ENCODE results near the gene HYAL3. TPM values are rescaled to one million over a fixed set of nuclear protein-coding genes. Genes with fewer than 3 reads are reported as not detected.

The HYAL3 gene
- total RNA-seq, 1 experiment from 2014 or later = 10.3 TPM

DNA sequence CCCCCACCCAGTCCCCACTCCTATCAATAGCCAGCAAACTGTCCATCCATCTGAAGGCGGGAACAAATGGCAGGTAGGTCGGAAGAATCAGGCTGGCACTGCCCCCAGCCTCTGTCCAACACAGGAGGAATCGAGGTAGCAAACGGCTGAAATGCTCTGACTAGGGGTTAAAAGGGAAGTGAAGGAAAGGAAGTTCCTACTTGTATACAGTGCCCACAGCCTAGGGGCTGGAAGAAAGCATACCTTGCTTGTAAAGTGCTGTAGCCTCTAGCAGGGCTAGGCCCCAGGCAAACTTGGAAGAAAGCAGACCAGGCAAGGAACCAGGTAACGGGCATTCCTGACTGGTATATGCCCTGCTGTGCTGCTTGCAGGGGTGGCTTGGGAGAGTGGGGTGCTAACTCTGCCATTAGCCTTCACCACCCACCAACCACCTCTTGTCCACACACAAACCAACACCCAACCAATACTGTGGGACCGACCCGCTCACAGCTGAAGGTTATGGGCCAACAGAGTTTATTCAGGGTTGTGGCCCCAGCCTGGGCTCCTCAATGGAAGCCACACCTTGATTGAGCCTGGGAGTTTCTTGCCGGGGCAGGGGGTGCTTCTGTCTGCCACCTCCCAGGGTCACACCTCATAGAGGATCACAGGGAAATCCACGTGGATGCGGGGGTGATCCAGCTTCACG, 26.4 kb upstream of the HYAL3 start:
- CTCF ChIA-PET = interaction anchor here (1.3 to 1.8 kb wide), 2 partner anchors 33 to 56 kb away, joined by 4 to 8 read pairs; partner anchors contain the start of genes IFRD2 and SEMA3B

DNA sequence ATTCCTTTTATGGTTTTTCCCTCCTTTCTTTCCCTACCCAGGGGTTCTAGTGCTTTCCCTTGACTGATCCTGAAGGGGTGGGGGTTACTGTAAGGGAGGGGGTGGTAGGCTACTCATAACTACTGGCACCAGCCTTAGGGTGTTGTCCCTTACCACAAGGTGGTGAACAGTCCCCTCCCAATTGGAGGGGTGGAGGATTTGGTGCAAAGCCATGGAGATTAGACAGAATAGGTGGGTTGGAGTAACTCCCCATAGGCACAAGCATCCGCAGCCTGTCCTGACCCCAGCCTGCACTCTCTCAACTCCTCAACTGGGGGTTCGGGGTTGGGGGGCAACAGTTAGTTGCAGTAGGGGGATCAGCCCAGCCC, 25.9 kb upstream of the HYAL3 start:
- peaks cover 25 to 53% of the 10 kb centered on the region in 2 experiments for H3K4me1 ChIP-seq (ENCODE audit: control insufficient read depth in 1 of 2, insufficient read depth in 2 of 2, low read length in 2 of 2)
- H3K9me3 ChIP-seq (ENCODE audit: control insufficient read depth in 1 of 2, insufficient read depth in 1 of 2, low read depth in 1 of 2, low read length in 2 of 2) = no peaks in the 10 kb centered on the region
- H3K4me2 ChIP-seq (ENCODE audit: low read length) = no peak overlapping the region
- H3K9me2 ChIP-seq (ENCODE audit: insufficient read depth) = no peaks in the 10 kb centered on the region
- no peak overlapping the region for H3K4me3 ChIP-seq (replicated peaks in 1 of 2; ENCODE audit: low read depth in 1 of 2, low read length in 2 of 2)
- H3K36me3 ChIP-seq (ENCODE audit: control insufficient read depth in 1 of 2, insufficient read depth in 2 of 2, low read length in 2 of 2) = peaks cover 15% of the 10 kb centered on the region in 2 experiments; a peak in 3 of 4 replicates
- ChIA-PET CTCF (interaction anchor here (1.3 to 1.8 kb wide), 5 partner anchors 12 to 56 kb away, joined by 4 to 14 read pairs (median 8); partner anchors contain the start of genes HYAL1, IFRD2, RASSF1 and SEMA3B), RAD21 (ENCODE audit: low non-redundant PET in 1 of 2, low total read pairs in 2 of 2, uncharacterized antibody in 2 of 2, unreplicated experiment in 2 of 2) (no interaction called here), POLR2A (interaction anchor here (0.6 kb wide), 1 partner anchor 12 kb away, joined by 3 read pairs; no protein-coding TSS in a partner anchor)
- no peak overlapping the region for H3K27ac ChIP-seq (ENCODE audit: low read depth, low read length)
- no peak overlapping the region for H3K9ac ChIP-seq (ENCODE audit: low read length)
- no peaks in the 10 kb centered on the region for H3K27me3 ChIP-seq (ENCODE audit: insufficient read depth, low read length)
- H4K20me1 ChIP-seq (ENCODE audit: insufficient read depth) = no peaks in the 10 kb centered on the region
- intact Hi-C loops (cut with micrococcal nuclease) = loop anchor here (2.0 kb wide), 1 partner anchor 64 kb away; no protein-coding TSS in a partner anchor
- no peak overlapping the region for H2AFZ ChIP-seq (ENCODE audit: low read depth, low read length, poor library complexity, severe bottlenecking)
- peaks cover 37% of the 10 kb centered on the region for H3K79me2 ChIP-seq (ENCODE audit: insufficient read depth, low read length)
- ATAC-seq (no peak), DNase-seq (ENCODE audit: low read depth, low spot score) (no peak)
- no TSS peak for BruUV-seq (replicated peaks)
- TF ChIP-seq, protein P1, sequence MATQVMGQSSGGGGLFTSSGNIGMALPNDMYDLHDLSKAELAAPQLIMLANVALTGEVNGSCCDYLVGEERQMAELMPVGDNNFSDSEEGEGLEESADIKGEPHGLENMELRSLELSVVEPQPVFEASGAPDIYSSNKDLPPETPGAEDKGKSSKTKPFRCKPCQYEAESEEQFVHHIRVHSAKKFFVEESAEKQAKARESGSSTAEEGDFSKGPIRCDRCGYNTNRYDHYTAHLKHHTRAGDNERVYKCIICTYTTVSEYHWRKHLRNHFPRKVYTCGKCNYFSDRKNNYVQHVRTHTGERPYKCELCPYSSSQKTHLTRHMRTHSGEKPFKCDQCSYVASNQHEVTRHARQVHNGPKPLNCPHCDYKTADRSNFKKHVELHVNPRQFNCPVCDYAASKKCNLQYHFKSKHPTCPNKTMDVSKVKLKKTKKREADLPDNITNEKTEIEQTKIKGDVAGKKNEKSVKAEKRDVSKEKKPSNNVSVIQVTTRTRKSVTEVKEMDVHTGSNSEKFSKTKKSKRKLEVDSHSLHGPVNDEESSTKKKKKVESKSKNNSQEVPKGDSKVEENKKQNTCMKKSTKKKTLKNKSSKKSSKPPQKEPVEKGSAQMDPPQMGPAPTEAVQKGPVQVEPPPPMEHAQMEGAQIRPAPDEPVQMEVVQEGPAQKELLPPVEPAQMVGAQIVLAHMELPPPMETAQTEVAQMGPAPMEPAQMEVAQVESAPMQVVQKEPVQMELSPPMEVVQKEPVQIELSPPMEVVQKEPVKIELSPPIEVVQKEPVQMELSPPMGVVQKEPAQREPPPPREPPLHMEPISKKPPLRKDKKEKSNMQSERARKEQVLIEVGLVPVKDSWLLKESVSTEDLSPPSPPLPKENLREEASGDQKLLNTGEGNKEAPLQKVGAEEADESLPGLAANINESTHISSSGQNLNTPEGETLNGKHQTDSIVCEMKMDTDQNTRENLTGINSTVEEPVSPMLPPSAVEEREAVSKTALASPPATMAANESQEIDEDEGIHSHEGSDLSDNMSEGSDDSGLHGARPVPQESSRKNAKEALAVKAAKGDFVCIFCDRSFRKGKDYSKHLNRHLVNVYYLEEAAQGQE (IDR thresholded peaks at IDR 0.05; ENCODE audit: low read depth) = no peak
- TF ChIP-seq POLR2AphosphoS5 (IDR thresholded peaks at IDR 0.05; ENCODE audit: low read depth, low read length) (no peak), ZNF274 (IDR thresholded peaks at IDR 0.05; ENCODE audit: low read depth, low read length) (no peak)
- TF ChIP-seq, protein P2, sequence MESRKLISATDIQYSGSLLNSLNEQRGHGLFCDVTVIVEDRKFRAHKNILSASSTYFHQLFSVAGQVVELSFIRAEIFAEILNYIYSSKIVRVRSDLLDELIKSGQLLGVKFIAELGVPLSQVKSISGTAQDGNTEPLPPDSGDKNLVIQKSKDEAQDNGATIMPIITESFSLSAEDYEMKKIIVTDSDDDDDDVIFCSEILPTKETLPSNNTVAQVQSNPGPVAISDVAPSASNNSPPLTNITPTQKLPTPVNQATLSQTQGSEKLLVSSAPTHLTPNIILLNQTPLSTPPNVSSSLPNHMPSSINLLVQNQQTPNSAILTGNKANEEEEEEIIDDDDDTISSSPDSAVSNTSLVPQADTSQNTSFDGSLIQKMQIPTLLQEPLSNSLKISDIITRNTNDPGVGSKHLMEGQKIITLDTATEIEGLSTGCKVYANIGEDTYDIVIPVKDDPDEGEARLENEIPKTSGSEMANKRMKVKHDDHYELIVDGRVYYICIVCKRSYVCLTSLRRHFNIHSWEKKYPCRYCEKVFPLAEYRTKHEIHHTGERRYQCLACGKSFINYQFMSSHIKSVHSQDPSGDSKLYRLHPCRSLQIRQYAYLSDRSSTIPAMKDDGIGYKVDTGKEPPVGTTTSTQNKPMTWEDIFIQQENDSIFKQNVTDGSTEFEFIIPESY (IDR thresholded peaks at IDR 0.05; ENCODE audit: extremely low read depth, insufficient replicate concordance, low read length) = no peak

More for the DNA sequence above, 26.4 kb upstream of the HYAL3 start:
- intact Hi-C loops (cut with micrococcal nuclease) = loop anchor here (2.0 kb wide), 1 partner anchor 65 kb away; no protein-coding TSS in a partner anchor
- DNase-seq (ENCODE audit: low read depth, low spot score) (no peak), ATAC-seq (no peak)
- no peak overlapping the region for H3K27ac ChIP-seq (ENCODE audit: low read depth, low read length)
- no peaks in the 10 kb centered on the region for H4K20me1 ChIP-seq (ENCODE audit: insufficient read depth)
- H3K4me1 ChIP-seq (ENCODE audit: control insufficient read depth in 1 of 2, insufficient read depth in 2 of 2, low read length in 2 of 2) = peaks cover 23 to 47% of the 10 kb centered on the region in 2 experiments
- H3K27me3 ChIP-seq (ENCODE audit: insufficient read depth, low read length) = no peaks in the 10 kb centered on the region
- RAD21 ChIA-PET (ENCODE audit: low non-redundant PET in 1 of 2, low total read pairs in 2 of 2, uncharacterized antibody in 2 of 2, unreplicated experiment in 2 of 2) = no interaction called here
- H3K9me2 ChIP-seq (ENCODE audit: insufficient read depth) = no peaks in the 10 kb centered on the region
- H3K4me3 ChIP-seq (replicated peaks in 1 of 2; ENCODE audit: low read depth in 1 of 2, low read length in 2 of 2) = no peak overlapping the region
- no TSS peak for BruUV-seq (replicated peaks)
- H3K36me3 ChIP-seq (ENCODE audit: control insufficient read depth in 1 of 2, insufficient read depth in 2 of 2, low read length in 2 of 2) = peaks cover 20 to 21% of the 10 kb centered on the region in 2 experiments; a peak in 3 of 4 replicates
- no peak overlapping the region for H2AFZ ChIP-seq (ENCODE audit: low read depth, low read length, poor library complexity, severe bottlenecking)
- POLR2A ChIA-PET = interaction anchor here (0.6 kb wide), 1 partner anchor 12 kb away, joined by 3 read pairs; no protein-coding TSS in a partner anchor
- H3K9me3 ChIP-seq (ENCODE audit: control insufficient read depth in 1 of 2, insufficient read depth in 1 of 2, low read depth in 1 of 2, low read length in 2 of 2) = no peaks in the 10 kb centered on the region
- no peak overlapping the region for H3K4me2 ChIP-seq (ENCODE audit: low read length)
- H3K9ac ChIP-seq (ENCODE audit: low read length) = no peak overlapping the region
- H3K79me2 ChIP-seq (ENCODE audit: insufficient read depth, low read length) = peaks cover 33% of the 10 kb centered on the region
- TF ChIP-seq, protein P2 (IDR thresholded peaks at IDR 0.05; ENCODE audit: extremely low read depth, insufficient replicate concordance, low read length) = no peak
- no peak for TF ChIP-seq POLR2AphosphoS5 (IDR thresholded peaks at IDR 0.05; ENCODE audit: low read depth, low read length)
- TF ChIP-seq EGR1 (IDR thresholded peaks at IDR 0.05; ENCODE audit: low read depth) = no peak

All from HCT116 (cell line).